OCI-LY7 (cell line): ENCODE results near the gene URM1. TPM values are rescaled to one million over a fixed set of nuclear protein-coding genes. Genes with fewer than 3 reads are reported as not detected.

Experiments
- BruUV-seq: library from RNA; stranded (reverse); fragments of 400-500 nt; replicated peaks from 2 replicates; lab custom pipeline; 2021; lab: Mats Ljungman, UMichigan
- CTCF ChIA-PET: fragments of 300-600 bp; sonication (Branson Sonifier 250); formaldehyde crosslinking; loops from one replicate; lab custom pipeline; 2022; ENCODE audit warnings: antibody characterized with exemption; ENCODE audit not compliant: unreplicated experiment; lab: Charles Lee
- POLR2A ChIA-PET: fragments of 300-600 bp; sonication (Branson Sonifier 250); formaldehyde crosslinking; loops from one replicate; lab custom pipeline; 2022; ENCODE audit warnings: antibody characterized with exemption; lab: Charles Lee
- DNase-seq: peaks from one replicate; pipeline ENCODE4 v3.0.0-alpha.2; 2015; ENCODE audit warnings: low spot score
- H2AFZ ChIP-seq: fragments of 200-600 bp; sonication (generic), shearing (Covaris generic); 2 replicates; pipeline ENCODE4 v1.6.1; 2014; ENCODE audit warnings: mild to moderate bottlenecking, antibody characterized with exemption, low read length, moderate library complexity
- H3K27ac ChIP-seq: fragments of 200-600 bp; sonication (generic); 2 replicates; pipeline ENCODE4 v1.5.1; 2014; ENCODE audit warnings: mixed run types, low read depth, mild to moderate bottlenecking, moderate library complexity, low read length, inconsistent platforms; ENCODE audit not compliant: poor library complexity, severe bottlenecking
- H3K36me3 ChIP-seq: fragments of 200-600 bp; sonication (generic); 2 replicates; pipeline ENCODE4 v1.6.1; 2014; ENCODE audit warnings: mild to moderate bottlenecking, antibody characterized with exemption, low read length, moderate library complexity, mixed read lengths; ENCODE audit not compliant: insufficient read depth
- H3K4me1 ChIP-seq: fragments of 200-600 bp; sonication (generic); 2 replicates; pipeline ENCODE4 v1.5.1; 2014; ENCODE audit warnings: mild to moderate bottlenecking, low read length; ENCODE audit not compliant: insufficient read depth, poor library complexity, severe bottlenecking
- H3K4me2 ChIP-seq: fragments of 200-600 bp; sonication (generic); 2 replicates; pipeline ENCODE4 v1.6.1; 2014; ENCODE audit warnings: mild to moderate bottlenecking, low read length
- H3K4me3 ChIP-seq: fragments of 200-600 bp; sonication (generic); 2 replicates; pipeline ENCODE4 v1.5.1; 2014; ENCODE audit warnings: mild to moderate bottlenecking, low read depth, low read length; ENCODE audit not compliant: poor library complexity, severe bottlenecking
- H3K79me2 ChIP-seq: fragments of 200-600 bp; sonication (generic); 2 replicates; pipeline ENCODE4 v1.6.1; 2016; ENCODE audit warnings: low read depth, mild to moderate bottlenecking, low read length, moderate library complexity, mixed read lengths; ENCODE audit not compliant: insufficient read depth
- H3K9me2 ChIP-seq: fragments of 200-600 bp; sonication (generic); 2 replicates; pipeline ENCODE4 v1.6.1; 2016; ENCODE audit warnings: mild to moderate bottlenecking, low read length, mixed read lengths; ENCODE audit not compliant: insufficient read depth
- H3K9me3 ChIP-seq: fragments of 200-600 bp; sonication (generic); 2 replicates; pipeline ENCODE4 v1.6.1; 2014; ENCODE audit warnings: mild to moderate bottlenecking, mixed run types, low read length, mixed read lengths
- H4K20me1 ChIP-seq: fragments of 200-600 bp; sonication (generic); 2 replicates; pipeline ENCODE4 v1.6.1; 2014; ENCODE audit warnings: mild to moderate bottlenecking, antibody characterized with exemption, low read length, moderate library complexity, mixed read lengths; ENCODE audit not compliant: insufficient read depth
- EZH2phosphoT487 ChIP-seq: fragments of 200-600 bp; sonication (generic); IDR thresholded peaks from 2 replicates; pipeline ENCODE4 v1.6.1; 2018; ENCODE audit warnings: low read depth, borderline replicate concordance, mild to moderate bottlenecking, mixed run types, antibody characterized with exemption, low read length, moderate library complexity, mixed read lengths
- intact Hi-C: fragments of 100-400 bp; cut with micrococcal nuclease; formaldehyde crosslinking; loops from one replicate; pipeline ENCODE4 v1.10.0; 2022; ENCODE audit not compliant: unreplicated experiment
- total RNA-seq, 2 experiments: library from RNA; depleted of rRNA in 1 of 2; stranded (reverse); fragments of >200 nt in 1 of 2; shearing (Covaris generic) in 1 of 2; gene quantifications; 2 replicates each; pipeline ENCODE4 v1.2.3, GENCODE V29; 2014 to 2022
- TF ChIP-seq, protein P1 (sequence below): fragments of 200-600 bp; sonication (generic); conservative IDR thresholded peaks from 2 replicates; pipeline ENCODE4 v1.5.1; 2014; ENCODE audit warnings: mild to moderate bottlenecking, antibody characterized with exemption, low read length, moderate library complexity, mixed read lengths

URM1 gene
- total RNA-seq, 2 experiments from 2014 or later, result 58.5 to 60.8 TPM

- Histone ChIP-seq H3K4me1 (peaks cover 16% of the 10 kb centered on the region), H3K27ac (peak overlapping the region; percentile 43), H3K79me2 (peaks cover 45% of the 10 kb centered on the region), H2AFZ (peak overlapping the region; percentile 93; the same call in 1 of the 2 replicates), H3K4me3 (peak overlapping the region; percentile 87), H3K4me2 (peak overlapping the region; percentile 94), H3K36me3 (peaks cover 25% of the 10 kb centered on the region), H3K9me2 (no peaks in the 10 kb centered on the region), H3K9me3 (no peaks in the 10 kb centered on the region), H4K20me1 (no peaks in the 10 kb centered on the region)
- CTCF ChIA-PET, result interaction anchor here (0.6 to 1.4 kb wide), 4 partner anchors 10 to 109 kb away, joined by 3 to 9 read pairs (median 3); no protein-coding TSS in a partner anchor
- intact Hi-C loops, result loop anchor here (1.0 to 2.0 kb wide), 4 partner anchors 31 to 85 kb away; partner anchors contain the start of genes COQ4, ODF2, SLC27A4 and TRUB2
- BruUV-seq, result TSS peak; percentile 84
- TF ChIP-seq EZH2phosphoT487, result no peak
- TF ChIP-seq, protein P1, sequence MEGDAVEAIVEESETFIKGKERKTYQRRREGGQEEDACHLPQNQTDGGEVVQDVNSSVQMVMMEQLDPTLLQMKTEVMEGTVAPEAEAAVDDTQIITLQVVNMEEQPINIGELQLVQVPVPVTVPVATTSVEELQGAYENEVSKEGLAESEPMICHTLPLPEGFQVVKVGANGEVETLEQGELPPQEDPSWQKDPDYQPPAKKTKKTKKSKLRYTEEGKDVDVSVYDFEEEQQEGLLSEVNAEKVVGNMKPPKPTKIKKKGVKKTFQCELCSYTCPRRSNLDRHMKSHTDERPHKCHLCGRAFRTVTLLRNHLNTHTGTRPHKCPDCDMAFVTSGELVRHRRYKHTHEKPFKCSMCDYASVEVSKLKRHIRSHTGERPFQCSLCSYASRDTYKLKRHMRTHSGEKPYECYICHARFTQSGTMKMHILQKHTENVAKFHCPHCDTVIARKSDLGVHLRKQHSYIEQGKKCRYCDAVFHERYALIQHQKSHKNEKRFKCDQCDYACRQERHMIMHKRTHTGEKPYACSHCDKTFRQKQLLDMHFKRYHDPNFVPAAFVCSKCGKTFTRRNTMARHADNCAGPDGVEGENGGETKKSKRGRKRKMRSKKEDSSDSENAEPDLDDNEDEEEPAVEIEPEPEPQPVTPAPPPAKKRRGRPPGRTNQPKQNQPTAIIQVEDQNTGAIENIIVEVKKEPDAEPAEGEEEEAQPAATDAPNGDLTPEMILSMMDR, result no peak
- POLR2A ChIA-PET, result interaction anchor here (0.6 to 1.4 kb wide), 10 partner anchors 13 to 520 kb away, joined by 3 to 8 read pairs (median 3); no protein-coding TSS in a partner anchor
- DNase-seq, result no peak
These were observed 500 bp downstream of the URM1 start for GRCh38 chr9:128371630-128372117.

DNA sequence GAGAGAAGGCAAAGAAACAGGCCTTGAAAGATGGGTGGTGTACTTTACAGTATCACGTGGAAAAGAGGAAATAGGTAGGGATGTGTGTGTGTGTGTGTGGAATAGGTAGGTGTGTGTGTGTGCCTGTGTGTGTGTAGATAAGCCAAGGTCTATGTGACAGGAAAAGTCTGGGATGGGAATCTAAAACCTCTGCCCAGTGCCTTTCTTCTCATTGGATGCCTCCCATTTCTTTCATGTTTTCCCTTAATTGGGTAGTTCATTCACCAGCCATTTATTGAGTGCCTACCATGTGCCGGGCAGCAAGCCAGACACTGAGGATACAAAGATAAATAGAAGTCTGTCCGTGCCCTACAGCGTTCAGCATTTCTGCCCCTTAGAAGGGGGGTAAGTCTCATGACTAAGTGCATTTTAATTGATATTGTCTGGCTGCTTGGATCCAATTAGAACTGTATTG is 1.0 kb downstream of the URM1 start:
- no TSS peak for BruUV-seq
- Histone ChIP-seq H4K20me1 (no peaks in the 10 kb centered on the region), H3K4me1 (peaks cover 16% of the 10 kb centered on the region), H3K79me2 (peaks cover 46% of the 10 kb centered on the region), H3K36me3 (peaks cover 30% of the 10 kb centered on the region), H3K9me3 (no peaks in the 10 kb centered on the region), H3K4me3 (peak overlapping the region; percentile 87), H3K9me2 (no peaks in the 10 kb centered on the region), H3K27ac (peak overlapping the region; percentile 43), H2AFZ (no peak overlapping the region), H3K4me2 (peak overlapping the region; percentile 94)
- ChIA-PET POLR2A (interaction anchor here (0.6 kb wide), 1 partner anchor 346 kb away, joined by 4 read pairs; no protein-coding TSS in a partner anchor), CTCF (interaction anchor here (0.6 to 1.4 kb wide), 2 partner anchors 38 to 110 kb away, joined by 3 read pairs; no protein-coding TSS in a partner anchor)
- DNase-seq, result peak; percentile 17
- intact Hi-C loops, result no loop called here
- no peak for TF ChIP-seq EZH2phosphoT487
- TF ChIP-seq, protein P1, result no peak

GRCh38 chr9:128372784-128373183 is 1.6 kb downstream of the URM1 start:
- peaks cover 16% of the 10 kb centered on the region for H3K4me1 ChIP-seq
- ChIA-PET CTCF (no interaction called here), POLR2A (no interaction called here)
- no peaks in the 10 kb centered on the region for H4K20me1 ChIP-seq
- H3K4me3 ChIP-seq, result peak overlapping the region; percentile 87
- H2AFZ ChIP-seq, result no peak overlapping the region
- H3K27ac ChIP-seq, result no peak overlapping the region
- DNase-seq, result no peak
- peaks cover 32% of the 10 kb centered on the region for H3K36me3 ChIP-seq
- H3K9me2 ChIP-seq, result no peaks in the 10 kb centered on the region
- peaks cover 46% of the 10 kb centered on the region for H3K79me2 ChIP-seq
- no TSS peak for BruUV-seq
- no peak for TF ChIP-seq EZH2phosphoT487
- TF ChIP-seq, protein P1, result no peak
- intact Hi-C loops, result no loop called here
- H3K9me3 ChIP-seq, result no peaks in the 10 kb centered on the region
- H3K4me2 ChIP-seq, result peak overlapping the region; percentile 94
